HepG2 (cell line): ENCODE measurements around the gene PTPRH. TPM values are rescaled to one million over a fixed set of nuclear protein-coding genes. Genes with fewer than 3 reads are reported as not detected.

Experiments used
- ATF2 ChIP-seq: sonication (generic); formaldehyde crosslinking; IDR thresholded peaks from 2 replicates; pipeline ENCODE4 v1.4.0; 2020; ENCODE audit warnings: missing genetic modification reagents
- CAMTA2 ChIP-seq: sonication (generic); formaldehyde crosslinking; IDR thresholded peaks from 2 replicates; pipeline ENCODE4 v1.4.0; 2020; ENCODE audit warnings: mild to moderate bottlenecking, missing genetic modification reagents, borderline replicate concordance
- CHD2 ChIP-seq: IDR thresholded peaks from 2 replicates; pipeline ENCODE4 v1.6.1; 2011; ENCODE audit warnings: low read depth, low read length, improper control_type of control experiment
- FOXK1 ChIP-seq: sonication (generic); formaldehyde crosslinking; IDR thresholded peaks from 2 replicates; pipeline ENCODE4 v1.4.0; 2020; ENCODE audit warnings: low read depth, missing genetic modification reagents, borderline replicate concordance
- HHEX ChIP-seq: IDR thresholded peaks from 2 replicates; pipeline ENCODE4 v1.6.1; 2016; ENCODE audit warnings: control low read depth
- JARID2 ChIP-seq: sonication (generic); formaldehyde crosslinking; IDR thresholded peaks from 2 replicates; pipeline ENCODE4 v1.8.1; 2023; ENCODE audit warnings: missing genetic modification reagents, inconsistent platforms; ENCODE audit not compliant: insufficient replicate concordance
- MTA1 ChIP-seq: sonication (generic); formaldehyde crosslinking; IDR thresholded peaks from 2 replicates; pipeline ENCODE4 v1.4.0; 2020; ENCODE audit warnings: missing genetic modification reagents, mild to moderate bottlenecking, borderline replicate concordance
- NCOA5 ChIP-seq: sonication (generic); formaldehyde crosslinking; IDR thresholded peaks from 2 replicates; pipeline ENCODE4 v1.4.0; 2020; ENCODE audit warnings: missing genetic modification reagents
- NR2C2 ChIP-seq: sonication (generic); formaldehyde crosslinking; IDR thresholded peaks from 2 replicates; pipeline ENCODE4 v1.4.0; 2020; ENCODE audit warnings: missing genetic modification reagents, mild to moderate bottlenecking, moderate library complexity, borderline replicate concordance
- REXO4 ChIP-seq: sonication (generic); formaldehyde crosslinking; IDR thresholded peaks from 2 replicates; pipeline ENCODE4 v1.8.0; 2022; ENCODE audit warnings: missing genetic modification reagents, mild to moderate bottlenecking, borderline replicate concordance
- SALL1 ChIP-seq: sonication (generic); formaldehyde crosslinking; IDR thresholded peaks from 2 replicates; pipeline ENCODE4 v1.8.0; 2022; ENCODE audit warnings: mild to moderate bottlenecking, missing genetic modification reagents
- THAP7 ChIP-seq: sonication (generic); formaldehyde crosslinking; IDR thresholded peaks from 2 replicates; pipeline ENCODE4 v1.8.1; 2023; ENCODE audit warnings: mild to moderate bottlenecking, missing genetic modification reagents
- TSC22D2 ChIP-seq: sonication (generic); formaldehyde crosslinking; IDR thresholded peaks from 2 replicates; pipeline ENCODE4 v1.5.1; 2020; ENCODE audit warnings: missing genetic modification reagents, mild to moderate bottlenecking, borderline replicate concordance
- ZEB1 ChIP-seq: IDR thresholded peaks from 2 replicates; pipeline ENCODE4 v1.6.1; 2012; ENCODE audit warnings: mild to moderate bottlenecking, low read depth, inconsistent platforms; ENCODE audit not compliant: insufficient replicate concordance
- ZFX ChIP-seq: sonication (generic); formaldehyde crosslinking; IDR thresholded peaks from 2 replicates; pipeline ENCODE4 v1.4.0; 2020; ENCODE audit warnings: mild to moderate bottlenecking, low read depth, missing genetic modification reagents, moderate library complexity
- ZHX2 ChIP-seq, 2 experiments: sonication (generic) in 1 of 2; formaldehyde crosslinking in 1 of 2; IDR thresholded peaks; 2 replicates each; pipeline versions ENCODE4 v1.6.1 to v1.9.0; 2014 to 2022; ENCODE audit warnings: antibody characterized with exemption in 1 of 2, borderline replicate concordance in 1 of 2, inconsistent platforms in 1 of 2, low read depth in 1 of 2, missing genetic modification reagents in 1 of 2
- ZNF616 ChIP-seq: sonication (generic); formaldehyde crosslinking; IDR thresholded peaks from 2 replicates; pipeline ENCODE4 v1.5.0; 2020; ENCODE audit warnings: low read depth, mild to moderate bottlenecking, missing genetic modification reagents
- ZNF710 ChIP-seq: sonication (generic); formaldehyde crosslinking; IDR thresholded peaks from 2 replicates; pipeline ENCODE4 v1.5.0; 2020; ENCODE audit warnings: mild to moderate bottlenecking, missing genetic modification reagents, borderline replicate concordance
- ZNF772 ChIP-seq: sonication (generic); formaldehyde crosslinking; IDR thresholded peaks from 2 replicates; pipeline ENCODE4 v1.5.0; 2020; ENCODE audit warnings: mild to moderate bottlenecking, missing genetic modification reagents
- polyA plus RNA-seq, 8 experiments: library from polyadenylated mRNA; depleted of rRNA in 3 of 8; stranded (reverse) in 7 of 8; unstranded in 1 of 8; fragments of >200 nt; fragmentation: Illumina TruSeq in 4 of 8; extraction: Trizol in 4 of 8; gene quantifications; 2 replicates each; pipeline versions ENCODE4 v1.2.1 to v1.2.3, GENCODE V29; 2011 to 2016; ENCODE audit warnings: low read depth in 4 of 8, missing spikeins in 1 of 8, mixed read lengths in 1 of 8; ENCODE audit not compliant: insufficient read depth in 1 of 8
- total RNA-seq, 5 experiments: library from RNA; depleted of rRNA; stranded (reverse); fragments of >200 nt; fragmentation: Illumina TruSeq; extraction: Trizol; gene quantifications; 2 replicates each; pipeline ENCODE4 v1.2.3, GENCODE V29; 2016; ENCODE audit warnings: low read depth in 1 of 5

PTPRH gene
- total and polyA plus RNA-seq, 2 of the 13 experiments (the other 11 are each of a cell fraction or from before 2014, with no cell fraction given) = 14.7 to 125 TPM

- TF ChIP-seq ZNF772 (CRISPR knock-in tag) (peak; percentile 0; the same call in 1 of the 2 replicates), FOXK1 (CRISPR knock-in tag) (0 out of 2 replicates have a peak, but pooled peaks have one; percentile 29), CAMTA2 (no peak), CHD2 (no peak), THAP7 (CRISPR knock-in tag) (no peak), ZHX2 (IDR thresholded peaks at IDR 0.05; ENCODE audit: low read depth) (no peak), ZHX2 (CRISPR knock-in tag; IDR thresholded peaks at IDR 0.05; ENCODE audit: borderline replicate concordance) (no peak), TSC22D2 (no peak), ZNF616 (no peak), ATF2 (peak; percentile 58; the same call in 1 of the 2 replicates), ZEB1 (no peak), ZFX (CRISPR knock-in tag) (peak; percentile 46; the same call in 1 of the 2 replicates), HHEX (CRISPR knock-in tag) (0 out of 2 replicates have a peak, but pooled peaks have one; percentile 10), REXO4 (CRISPR knock-in tag) (no peak), JARID2 (CRISPR knock-in tag) (peak; percentile 29), NR2C2 (CRISPR knock-in tag) (peak; percentile 78), ZNF710 (CRISPR knock-in tag) (peak; percentile 62; the same call in 1 of the 2 replicates), MTA1 (CRISPR knock-in tag) (0 out of 2 replicates have a peak, but pooled peaks have one; percentile 21), NCOA5 (CRISPR knock-in tag) (no peak), SALL1 (CRISPR knock-in tag) (peak; percentile 47; the same call in 1 of the 2 replicates)
Observed at GRCh38 chr19:55165952-55166529, 43.3 kb downstream of the PTPRH start (continued).
